Common myeloid progenitor, CD34-positive (primary cell): ENCODE data around the gene TMEM248.
A peak's percentile ranks its signal among the peaks of the same experiment; 100 is the strongest.
"Not testable (repeated sequence)": the region's sequence is repeated elsewhere in the genome, so short reads cannot be mapped to it uniquely, and the experiment has no call there.

ENCODE experiments used
- CTCF ChIA-PET: fragments of 350-600 bp; sonication (Branson Sonifier 250); formaldehyde crosslinking; loops from one replicate; lab custom pipeline; 2021; ENCODE audit warnings: antibody characterized with exemption; lab: Charles Lee
- POLR2A ChIA-PET: fragments of 350-600 bp; sonication (Branson Sonifier 250); formaldehyde crosslinking; loops from one replicate; lab custom pipeline; 2021; ENCODE audit warnings: antibody characterized with exemption; lab: Charles Lee
- DNase-seq, 3 donors: peaks; one replicate each; pipeline versions ENCODE4 v3.0.0 to v3.0.0-alpha.2; 2013
- H3K27ac ChIP-seq, 2 experiments: 1 replicate in 1 of 2; 2 replicates in 1 of 2; pipeline ENCODE4 v1.7.0; 2013; ENCODE audit warnings: inconsistent platforms in 2 of 2, low read length in 2 of 2, mild to moderate bottlenecking in 2 of 2, low read depth in 1 of 2, moderate library complexity in 1 of 2; ENCODE audit not compliant: severe bottlenecking in 2 of 2, insufficient read depth in 1 of 2, poor library complexity in 1 of 2
- H3K27me3 ChIP-seq, 5 experiments: replicated peaks in 2 of 5; 1 replicate in 3 of 5; 2 replicates in 2 of 5; pipeline versions ENCODE4 v1.6.1 to v1.7.0; 2013; ENCODE audit warnings: low read length in 4 of 5, mild to moderate bottlenecking in 2 of 5, moderate library complexity in 2 of 5, inconsistent platforms in 1 of 5; ENCODE audit not compliant: insufficient read depth in 5 of 5, control insufficient read depth in 4 of 5
- H3K36me3 ChIP-seq, 4 experiments: 1 replicate in 2 of 4; 2 replicates in 2 of 4; pipeline versions ENCODE4 v1.6.1 to v1.7.0; 2013; ENCODE audit warnings: low read length in 3 of 4, control low read depth in 1 of 4, mild to moderate bottlenecking in 1 of 4; ENCODE audit not compliant: control insufficient read depth in 4 of 4, insufficient read depth in 4 of 4
- H3K4me1 ChIP-seq, 4 experiments: 1 replicate in 3 of 4; 2 replicates in 1 of 4; pipeline versions ENCODE4 v1.6.1 to v1.7.1; 2013; ENCODE audit warnings: low read length in 3 of 4, mild to moderate bottlenecking in 3 of 4, control low read depth in 1 of 4, inconsistent platforms in 1 of 4, moderate library complexity in 1 of 4; ENCODE audit not compliant: control insufficient read depth in 4 of 4, insufficient read depth in 4 of 4; ENCODE audit errors: control extremely low read depth in 1 of 4
- H3K4me3 ChIP-seq, 7 experiments: 1 replicate in 4 of 7; 2 replicates in 3 of 7; pipeline versions ENCODE4 v1.5.1 to v1.7.0; 2013; ENCODE audit warnings: mild to moderate bottlenecking in 7 of 7, low read length in 6 of 7, moderate library complexity in 6 of 7, inconsistent platforms in 2 of 7, low read depth in 2 of 7, control low read depth in 1 of 7; ENCODE audit not compliant: insufficient read depth in 4 of 7, control insufficient read depth in 1 of 7; ENCODE audit errors: extremely low read depth in 1 of 7
- H3K9me3 ChIP-seq, 5 experiments: 1 replicate in 4 of 5; 2 replicates in 1 of 5; pipeline versions ENCODE4 v1.6.1 to v1.7.1; 2013; ENCODE audit warnings: low read length in 4 of 5, mild to moderate bottlenecking in 2 of 5, inconsistent platforms in 1 of 5, low read depth in 1 of 5, moderate library complexity in 1 of 5; ENCODE audit not compliant: control insufficient read depth in 4 of 5, insufficient read depth in 2 of 5; ENCODE audit errors: control extremely low read depth in 1 of 5
- WGBS: methylation state at CpG from one replicate; pipeline ENCODE4 v1.1.5; 2013; ENCODE audit not compliant: insufficient coverage; 5-methylcytosine and 5-hydroxymethylcytosine counted together

The TMEM248 gene

GRCh38 chr7:66994691-66995049, 73.6 kb downstream of the TMEM248 start:
- CTCF ChIA-PET: interaction anchor here (1.2 kb wide), 1 partner anchor 33 kb away, joined by 4 read pairs; no protein-coding TSS in a partner anchor
- H3K27me3 ChIP-seq, H3K9me3 ChIP-seq: not testable (repeated sequence)
- Histone ChIP-seq H3K4me3 (peak overlapping the region in 6 of 7 experiments; percentile 65 to 91 (median 76)), H3K36me3 (peaks cover 0 to 27% (median 3%) of the 10 kb centered on the region in 4 experiments), H3K4me1 (peaks cover 0 to 13% (median 9%) of the 10 kb centered on the region in 4 experiments), H3K27ac (peak overlapping the region; percentile 72 to 89)
- 0% methylated on average over 4 of the region's 9 CpGs for WGBS
- DNase-seq: peak; percentile 71 to 89 (median 82)
- POLR2A ChIA-PET: interaction anchor here (0.6 kb wide), 1 partner anchor 63 kb away, joined by 3 read pairs; no protein-coding TSS in a partner anchor

GRCh38 chr7:66995050-66995776, 74.2 kb downstream of the TMEM248 start, which contains the start of gene SBDS:
SBDS (minus strand) TSS chr7:66995586; CDS start chr7:66995417, 169 bp downstream.
- not testable (repeated sequence) for H3K27me3 ChIP-seq, H3K9me3 ChIP-seq
- DNase-seq: peak; percentile 98 to 99 (median 99)
- WGBS: 0% methylated on average over 33 of the region's 59 CpGs
- CTCF ChIA-PET: interaction anchor here (1.2 kb wide), 1 partner anchor 33 kb away, joined by 4 read pairs; no protein-coding TSS in a partner anchor
- Histone ChIP-seq H3K36me3 (peaks cover 0 to 27% (median 3%) of the 10 kb centered on the region in 4 experiments), H3K27ac (peak within 1 kb of the TSS; percentile 72 to 89), H3K4me3 (peak within 1 kb of the TSS; percentile 49 to 91 (median 82)), H3K4me1 (peaks cover 0 to 13% (median 9%) of the 10 kb centered on the region in 4 experiments)
- POLR2A ChIA-PET: interaction anchor here (0.6 kb wide), 1 partner anchor 63 kb away, joined by 3 read pairs; no protein-coding TSS in a partner anchor

- H3K9me3 ChIP-seq, H3K27me3 ChIP-seq, POLR2A ChIA-PET: not testable (repeated sequence)
- DNase-seq: peak; percentile 98
- peak within 1 kb of the TSS; percentile 61 to 84 for H3K27ac ChIP-seq
- H3K4me1 ChIP-seq: peaks cover 0 to 13% (median 9%) of the 10 kb centered on the region in 4 experiments
- peak within 1 kb of the TSS; percentile 76 to 91 (median 80) for H3K4me3 ChIP-seq
- CTCF ChIA-PET: interaction anchor here (0.6 kb wide), 1 partner anchor 776 kb away, joined by 3 read pairs; no protein-coding TSS in a partner anchor
- peaks cover 0 to 20% (median 2%) of the 10 kb centered on the region in 4 experiments for H3K36me3 ChIP-seq
- WGBS: 0% methylated on average over 26 of the region's 44 CpGs
Measured at GRCh38 chr7:66996444-66997191, 75.6 kb downstream of the TMEM248 start, which contains the start of gene TYW1. TYW1 (plus strand) TSS chr7:66996833; CDS start chr7:66996979, 146 bp downstream.

- H3K9me3 ChIP-seq, POLR2A ChIA-PET, H3K27me3 ChIP-seq, H3K4me1 ChIP-seq, H3K4me3 ChIP-seq, H3K27ac ChIP-seq, CTCF ChIA-PET: not testable (repeated sequence)
- H3K36me3 ChIP-seq: peaks cover 0 to 16% (median 3%) of the 10 kb centered on the region in 4 experiments
- peak in 1 of 3 donors; percentile 14 for DNase-seq
- 80% methylated on average over 1 of the region's 5 CpGs for WGBS
Measured at GRCh38 chr7:67000601-67001258, 79.7 kb downstream of the TMEM248 start.

GRCh38 chr7:67004145-67004544, 83.1 kb downstream of the TMEM248 start:
- H3K9me3 ChIP-seq, DNase-seq, CTCF ChIA-PET, H3K4me3 ChIP-seq, H3K27ac ChIP-seq, POLR2A ChIA-PET, H3K27me3 ChIP-seq, H3K4me1 ChIP-seq: not testable (repeated sequence)
- WGBS: no CpG with 5 or more reads among the region's 2 CpGs
- peaks cover 0 to 33% (median 14%) of the 10 kb centered on the region in 4 experiments for H3K36me3 ChIP-seq

- Histone ChIP-seq H3K36me3 (peaks cover 0 to 45% (median 16%) of the 10 kb centered on the region in 4 experiments), H3K9me3 (peaks cover 0 to 2% (median 0%) of the 10 kb centered on the region in 5 experiments), H3K27me3 (no peaks in the 10 kb centered on the region), H3K4me1 (no peaks in the 10 kb centered on the region), H3K4me3 (no peak overlapping the region), H3K27ac (no peak overlapping the region)
- WGBS: no CpG with 5 or more reads among the region's 2 CpGs
- DNase-seq: no peak
- CTCF ChIA-PET: no interaction called here
- POLR2A ChIA-PET: no interaction called here
Measured at GRCh38 chr7:67006965-67007364, 85.9 kb downstream of the TMEM248 start.
